Airway epithelial cell (primary cell): Measurements from ENCODE around the gene SMARCD3. TPM values are rescaled to one million over a fixed set of nuclear protein-coding genes. Genes with fewer than 3 reads are reported as not detected.

Experiments used
- total RNA-seq: library from RNA; depleted of rRNA; stranded (reverse); fragments of >200 nt; gene quantifications from 2 replicates; pipeline ENCODE4 v1.2.3, GENCODE V29; 2015

SMARCD3 gene
- total RNA-seq, result 3.7 and 8.1 TPM in 2 replicates

DNA sequence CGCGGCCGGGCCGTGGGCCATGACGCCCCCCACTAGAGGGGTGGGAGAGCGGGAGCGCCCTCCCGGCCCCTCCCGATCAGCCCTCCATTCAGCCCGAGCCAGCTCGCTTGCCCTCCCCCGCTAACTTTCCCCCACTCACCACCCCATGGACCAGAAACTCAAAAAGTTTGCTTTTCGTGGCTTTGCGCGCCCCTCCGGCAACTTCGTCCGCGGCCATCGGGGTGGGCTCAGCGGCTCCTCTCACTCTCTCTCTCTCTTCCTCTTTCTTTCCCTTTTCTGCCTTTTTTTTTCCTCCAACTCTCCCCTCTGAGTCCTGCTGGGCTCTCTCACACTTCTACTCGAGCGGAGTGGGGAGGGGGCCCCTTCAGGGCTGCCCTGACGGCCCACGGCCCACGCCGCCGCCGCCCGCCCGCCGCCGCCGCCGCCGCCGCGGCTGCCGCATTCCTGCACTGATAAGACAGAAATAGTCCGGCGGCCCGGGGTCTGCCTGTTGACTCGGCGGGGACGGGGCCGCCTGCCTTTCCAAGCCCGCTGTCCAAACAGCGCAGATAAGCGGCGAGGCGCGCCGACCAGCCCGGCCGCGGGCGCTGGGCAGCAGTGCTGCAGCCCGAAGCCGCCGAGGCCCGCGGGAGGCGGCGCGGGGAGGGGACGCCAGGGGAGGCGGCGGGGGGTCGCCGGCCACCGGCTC lies at the start of gene SMARCD3:
SMARCD3 (minus strand) TSS at position 349 of the 688 bp plus-strand sequence; CDS start at position 217, 132 bp downstream.

DNA sequence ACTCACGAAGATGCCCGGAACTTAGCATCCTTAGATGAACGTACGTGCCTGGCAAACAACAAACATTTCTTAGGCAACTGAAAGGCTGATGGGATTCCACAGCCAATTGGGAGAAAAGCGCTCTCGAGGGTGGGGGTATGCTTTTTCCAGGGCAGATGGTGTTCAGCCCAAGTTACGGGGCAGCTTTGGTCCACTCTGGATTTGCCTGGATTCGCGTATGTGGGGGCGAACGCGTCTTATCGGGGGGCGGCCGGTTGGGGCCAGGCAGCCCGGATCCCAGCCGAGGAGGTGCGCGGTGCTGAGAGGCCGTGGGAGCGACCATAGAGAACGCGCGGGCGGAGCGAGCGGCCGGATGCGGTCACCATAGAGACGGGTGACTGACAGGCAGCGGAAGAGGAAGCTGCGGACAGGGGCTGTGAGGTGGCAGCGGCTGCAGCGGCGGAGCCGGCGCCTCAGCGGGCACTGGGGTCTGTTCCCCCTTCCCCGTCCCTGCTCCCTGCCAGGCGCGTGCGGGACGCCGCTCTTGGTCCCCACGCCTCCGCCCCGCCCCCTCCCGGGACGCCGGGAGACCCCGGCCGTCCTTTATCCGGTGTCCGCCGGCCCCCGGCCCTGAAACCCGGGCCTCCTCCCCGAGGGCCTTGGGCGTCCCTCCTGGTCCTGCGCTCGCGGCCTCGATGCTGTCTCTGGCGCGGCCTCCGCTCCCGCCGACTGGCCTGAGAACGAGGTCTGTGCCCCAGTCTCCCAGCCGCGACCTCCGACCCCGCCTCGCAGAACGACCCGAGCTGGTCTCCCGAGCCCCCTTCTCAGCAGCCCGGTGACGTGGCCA lies 16.2 kb downstream of the SMARCD3 start, which contains the start of gene CHPF2:
CHPF2 (plus strand) TSS at position 393 of the 826 bp plus-strand sequence. CDS start 1,529 bp downstream, outside the sequence.

DNA sequence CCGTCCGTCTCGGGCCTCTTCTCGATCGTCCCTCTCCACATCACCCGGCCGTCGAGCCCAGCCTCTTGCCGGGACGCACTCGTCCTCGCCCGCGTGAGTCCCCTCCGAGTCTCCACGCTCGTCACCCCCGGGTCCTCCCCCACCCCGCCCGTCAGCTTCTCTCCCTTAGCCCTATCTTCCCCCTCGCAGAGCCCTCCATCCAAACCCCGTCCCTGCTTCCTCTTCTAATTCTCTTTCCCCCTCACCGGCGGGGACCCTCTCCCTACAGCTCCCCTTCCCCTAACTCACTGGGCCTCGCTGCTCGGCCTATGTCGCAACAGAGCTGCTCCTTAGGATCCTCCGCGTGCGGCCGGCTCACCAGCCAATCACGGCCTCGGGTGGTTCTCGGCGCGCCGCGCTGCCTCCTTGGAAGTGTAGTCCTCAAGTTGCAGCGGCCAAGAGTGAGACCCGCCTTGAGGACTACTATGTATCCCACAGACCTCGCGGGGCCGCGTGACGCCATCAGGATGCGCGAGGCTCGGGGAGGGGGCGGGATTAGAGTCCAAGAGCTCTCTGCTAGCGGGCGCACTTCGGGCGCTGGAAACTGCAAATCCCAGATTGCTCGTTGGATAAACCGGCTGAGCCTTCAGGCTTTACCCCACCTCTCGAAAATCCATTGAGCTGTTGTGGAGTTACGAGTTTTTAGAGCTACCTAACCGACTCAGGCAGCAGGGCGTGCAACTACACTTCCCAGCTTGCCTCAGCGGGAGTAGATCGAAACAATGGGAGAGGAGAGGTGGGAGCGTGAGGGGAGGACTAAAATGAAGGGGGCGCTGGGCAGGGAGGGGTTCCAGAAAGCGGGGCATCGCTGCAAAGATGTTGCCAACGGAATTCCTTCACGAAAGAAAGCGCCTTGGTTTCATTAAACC lies 21.4 kb downstream of the SMARCD3 start, which contains the start of gene ABCF2:
ABCF2 (minus strand) TSS at position 331 of the 908 bp plus-strand sequence. CDS start 747 bp downstream, outside the sequence.

DNA sequence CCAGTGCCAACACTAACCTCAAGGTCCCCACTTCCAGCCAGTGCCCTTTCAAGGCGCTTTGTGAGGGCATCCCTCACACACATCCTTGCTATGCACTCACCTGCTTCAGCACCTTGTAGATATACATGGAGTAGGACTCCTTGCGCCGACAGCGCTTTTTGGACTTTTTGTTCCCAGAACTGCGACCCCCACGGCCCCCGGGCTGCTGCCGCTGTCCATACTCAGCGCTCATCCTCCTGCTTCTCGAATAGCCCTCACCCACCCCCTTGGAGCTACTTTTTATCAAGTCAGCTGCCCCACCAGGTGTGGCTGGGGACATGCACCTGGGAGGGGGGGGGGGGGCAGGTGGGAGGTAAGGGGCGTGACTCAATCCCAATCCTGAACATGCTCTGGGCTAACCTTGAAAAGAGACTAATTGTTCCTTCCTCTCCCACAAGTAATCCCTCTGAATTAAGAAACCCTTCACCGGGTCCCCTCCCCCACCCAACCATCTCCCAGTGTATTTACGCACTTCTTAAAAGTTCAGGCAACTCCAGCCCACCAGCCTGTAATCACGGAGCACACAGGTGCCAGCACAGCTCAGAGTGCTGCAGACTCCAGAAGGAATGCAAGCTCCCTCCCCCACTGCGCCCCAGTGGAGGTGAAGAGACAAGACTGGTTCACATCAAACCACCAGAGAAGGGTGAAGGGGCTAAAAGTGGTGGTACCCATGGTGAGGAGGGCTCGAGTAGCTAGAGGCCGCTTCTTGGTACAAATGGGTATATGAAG lies 38.2 kb downstream of the SMARCD3 start, which contains the start of gene H2BK1:
H2BK1 (minus strand) TSS at position 402 of the 768 bp plus-strand sequence; CDS start at position 232, 170 bp downstream.

Other genes with a start within 250 kb of the SMARCD3 start
- not detected in 2 replicates for gene ATG9B, start 224.2 kb downstream of the SMARCD3 start, total RNA-seq
- gene ABCB8, start 220.2 kb downstream of the SMARCD3 start, total RNA-seq, result 30.5 and 38.6 TPM in 2 replicates
- gene ASIC3, start 200.2 kb downstream of the SMARCD3 start, total RNA-seq, result 0.14 TPM in 1 of 2 replicates, not detected in the other
- gene CDK5, start 190.8 kb downstream of the SMARCD3 start, total RNA-seq, result 17.0 and 17.4 TPM in 2 replicates
- 55.0 and 69.0 TPM in 2 replicates for gene SLC4A2, start 189.1 kb downstream of the SMARCD3 start, total RNA-seq
- gene FASTK, start 167.9 kb downstream of the SMARCD3 start, total RNA-seq, result 54.4 and 59.1 TPM in 2 replicates
- gene TMUB1, start 165.2 kb downstream of the SMARCD3 start, total RNA-seq, result 45.3 and 59.7 TPM in 2 replicates
- gene AGAP3, start 162.2 kb downstream of the SMARCD3 start, total RNA-seq, result 85.1 and 99.0 TPM in 2 replicates
- not detected in 2 replicates for gene GBX1, start 81.0 kb downstream of the SMARCD3 start, total RNA-seq
- gene ASB10, start 61.4 kb downstream of the SMARCD3 start, total RNA-seq, result not detected in 2 replicates
- not detected in 2 replicates for gene H2BK1, start 38.2 kb downstream of the SMARCD3 start, total RNA-seq
- 42.6 and 62.3 TPM in 2 replicates for gene ABCF2, start 21.5 kb downstream of the SMARCD3 start, total RNA-seq
- gene CHPF2, start 16.2 kb downstream of the SMARCD3 start, total RNA-seq, result 39.0 and 40.6 TPM in 2 replicates
- gene NUB1, start 93.1 kb upstream of the SMARCD3 start, total RNA-seq, result 25.6 and 31.9 TPM in 2 replicates
- 0.14 and 1.8 TPM in 2 replicates for gene WDR86, start 161.3 kb upstream of the SMARCD3 start, total RNA-seq
- gene CRYGN, start 191.4 kb upstream of the SMARCD3 start, total RNA-seq, result not detected in 2 replicates